ENCODE data around the gene CCDC137. TPM values are rescaled to one million over a fixed set of nuclear protein-coding genes. Genes with fewer than 3 reads are reported as not detected.

The CCDC137 gene
- total and polyA plus RNA-seq, 5 donors from 2014 or later = 10.2 to 30.4 (median 12.4) TPM

DNA sequence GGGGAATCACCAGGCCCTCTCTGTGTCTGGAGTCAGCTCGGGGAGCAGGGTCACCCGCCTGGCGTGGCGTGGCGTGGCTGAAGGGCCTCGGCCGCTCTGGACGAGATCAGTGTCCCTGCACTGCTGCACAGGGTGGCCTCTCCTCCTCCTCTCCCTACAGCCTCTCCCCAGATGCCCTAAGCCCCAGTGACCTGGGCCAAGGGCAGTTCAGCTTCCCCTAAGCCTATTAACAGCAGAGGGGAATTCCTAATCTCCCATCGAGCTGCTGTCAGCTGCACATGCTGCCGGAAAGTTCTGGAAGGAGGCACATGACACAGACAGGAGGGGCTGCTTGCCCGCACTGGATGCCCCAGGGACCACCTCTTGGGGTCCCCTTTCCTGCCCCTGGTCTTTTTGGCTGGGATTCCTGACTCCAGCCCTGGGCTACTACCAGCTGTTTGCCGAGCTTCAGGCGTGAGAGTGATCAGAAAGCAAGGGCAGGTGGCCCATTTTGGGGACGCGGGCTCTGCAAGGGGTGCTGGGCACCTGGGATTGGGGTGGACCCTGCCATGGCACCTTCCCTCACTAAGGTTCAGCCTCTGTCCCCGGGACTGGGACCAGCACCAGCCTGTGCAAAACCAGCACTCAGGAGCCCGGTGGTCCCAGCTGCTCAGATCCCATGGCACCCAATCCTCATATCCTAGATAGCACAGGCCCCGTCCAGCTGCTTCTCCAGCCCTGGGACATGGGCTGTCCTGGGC is 11.0 kb upstream of the CCDC137 start:
- H3K27me3 ChIP-seq (ENCODE audit: control insufficient read depth, insufficient read depth, low read length) = no peaks in the 10 kb centered on the region
- peaks cover 7% of the 10 kb centered on the region for H3K4me1 ChIP-seq (ENCODE audit: control insufficient read depth, insufficient read depth, low read length, poor library complexity, severe bottlenecking)
- no peak for ATAC-seq (ENCODE audit: low read depth in 2 of 2)
- Mint-ChIP-seq H3K9me3 (peaks cover 0 to 2% (median 0%) of the 10 kb centered on the region in 7 donors), H3K27me3 (peaks cover 5% of the 10 kb centered on the region), H3K4me1 (peaks cover 0 to 10% (median 0%) of the 10 kb centered on the region in 4 donors), H3K27ac (no peak overlapping the region), H3K36me3 (no peaks in the 10 kb centered on the region), H3K4me3 (no peak overlapping the region)
- no peak for DNase-seq
- no peaks in the 10 kb centered on the region for H3K36me3 ChIP-seq (ENCODE audit: control insufficient read depth, insufficient read depth, low read length)
- H3K9me3 ChIP-seq (ENCODE audit: control insufficient read depth in 2 of 2, low read length in 2 of 2) = no peaks in the 10 kb centered on the region
- H3K4me3 ChIP-seq (ENCODE audit: low read depth, low read length) = no peak overlapping the region
- H3K27ac ChIP-seq (ENCODE audit: insufficient read depth, low read length, poor library complexity, severe bottlenecking) = no peak overlapping the region

DNA sequence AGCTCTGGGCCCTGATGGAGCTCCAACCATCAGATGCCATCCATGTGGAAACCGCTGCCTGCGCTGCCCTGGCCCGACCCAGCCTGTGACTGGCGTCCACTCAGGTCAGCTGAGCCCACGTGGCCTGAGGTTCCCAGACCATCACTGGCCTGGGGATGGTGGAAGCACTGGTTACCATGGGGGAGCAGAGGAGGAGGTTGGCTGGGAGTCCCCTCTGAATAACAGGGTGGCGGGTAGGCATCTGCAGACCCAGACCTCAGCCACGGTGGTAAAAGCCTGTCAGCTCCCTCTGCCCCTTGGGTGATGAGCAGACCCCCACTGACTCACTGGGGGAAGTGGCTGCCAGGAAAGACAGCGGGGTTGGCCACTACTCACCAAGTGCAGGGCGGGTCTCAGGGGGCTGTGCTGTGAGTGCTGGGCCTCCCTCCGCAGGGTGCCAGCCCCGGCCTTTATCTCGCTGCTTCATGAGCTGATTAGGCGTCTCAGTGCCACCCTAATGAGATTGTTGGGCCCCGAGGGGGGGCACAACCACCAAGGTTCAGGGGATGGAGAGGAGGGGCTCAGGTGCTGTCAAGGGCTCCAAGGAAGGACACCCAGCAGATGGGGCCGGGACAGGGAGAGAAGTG is 10.3 kb upstream of the CCDC137 start, which contains the start of gene PDE6G:
Gene PDE6G (minus strand): TSS at position 425 of the 626 bp plus-strand sequence. CDS start 3,237 bp downstream, outside the sequence.
- DNase-seq (no peak), ATAC-seq (ENCODE audit: low read depth in 2 of 2) (no peak)
- Histone ChIP-seq H3K36me3 (ENCODE audit: control insufficient read depth, insufficient read depth, low read length) (no peaks in the 10 kb centered on the region), H3K9me3 (ENCODE audit: control insufficient read depth in 2 of 2, low read length in 2 of 2) (no peaks in the 10 kb centered on the region), H3K4me1 (ENCODE audit: control insufficient read depth, insufficient read depth, low read length, poor library complexity, severe bottlenecking) (peaks cover 7% of the 10 kb centered on the region), H3K4me3 (ENCODE audit: low read depth, low read length) (no peak within 1 kb of the TSS), H3K27me3 (ENCODE audit: control insufficient read depth, insufficient read depth, low read length) (no peaks in the 10 kb centered on the region), H3K27ac (ENCODE audit: insufficient read depth, low read length, poor library complexity, severe bottlenecking) (no peak within 1 kb of the TSS)
- H3K4me1 Mint-ChIP-seq = peaks cover 0 to 10% (median 0%) of the 10 kb centered on the region in 4 donors
- H3K36me3 Mint-ChIP-seq = no peaks in the 10 kb centered on the region
- H3K9me3 Mint-ChIP-seq = peaks cover 0 to 2% (median 0%) of the 10 kb centered on the region in 7 donors
- H3K27ac Mint-ChIP-seq = no peak within 1 kb of the TSS
- H3K27me3 Mint-ChIP-seq = peaks cover 5% of the 10 kb centered on the region
- no peak within 1 kb of the TSS for H3K4me3 Mint-ChIP-seq

DNA sequence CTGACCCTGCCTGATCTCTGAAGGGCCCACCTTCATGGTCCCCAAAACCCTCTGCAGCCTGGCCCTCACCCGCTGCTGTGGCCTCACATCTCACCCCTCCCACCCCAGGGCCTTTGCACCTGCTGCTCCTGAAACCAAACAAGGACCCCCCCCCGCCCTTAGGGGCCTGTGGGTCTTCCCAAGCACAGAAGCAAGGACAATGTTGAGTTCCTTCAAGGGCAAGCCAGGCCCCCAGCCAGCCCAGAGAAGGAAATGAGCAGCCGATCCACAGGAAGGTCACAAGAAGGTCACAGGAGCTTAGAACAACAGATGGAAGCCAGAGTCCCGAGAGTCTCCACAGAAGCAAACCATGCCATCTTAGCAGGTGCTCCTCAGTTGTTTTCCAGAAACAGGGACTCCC is 9.7 kb upstream of the CCDC137 start:
- Histone ChIP-seq H3K4me1 (ENCODE audit: control insufficient read depth, insufficient read depth, low read length, poor library complexity, severe bottlenecking) (peaks cover 7% of the 10 kb centered on the region), H3K9me3 (ENCODE audit: control insufficient read depth in 2 of 2, low read length in 2 of 2) (no peaks in the 10 kb centered on the region), H3K27me3 (ENCODE audit: control insufficient read depth, insufficient read depth, low read length) (no peaks in the 10 kb centered on the region), H3K27ac (ENCODE audit: insufficient read depth, low read length, poor library complexity, severe bottlenecking) (no peak overlapping the region), H3K36me3 (ENCODE audit: control insufficient read depth, insufficient read depth, low read length) (no peaks in the 10 kb centered on the region), H3K4me3 (ENCODE audit: low read depth, low read length) (no peak overlapping the region)
- Mint-ChIP-seq H3K4me3 (no peak overlapping the region), H3K9me3 (peaks cover 0 to 2% (median 0%) of the 10 kb centered on the region in 7 donors), H3K4me1 (peaks cover 0 to 9% (median 0%) of the 10 kb centered on the region in 4 donors), H3K27ac (no peak overlapping the region), H3K36me3 (no peaks in the 10 kb centered on the region), H3K27me3 (peaks cover 5% of the 10 kb centered on the region)
- ATAC-seq (ENCODE audit: low read depth in 2 of 2) = no peak
- DNase-seq = no peak

DNA sequence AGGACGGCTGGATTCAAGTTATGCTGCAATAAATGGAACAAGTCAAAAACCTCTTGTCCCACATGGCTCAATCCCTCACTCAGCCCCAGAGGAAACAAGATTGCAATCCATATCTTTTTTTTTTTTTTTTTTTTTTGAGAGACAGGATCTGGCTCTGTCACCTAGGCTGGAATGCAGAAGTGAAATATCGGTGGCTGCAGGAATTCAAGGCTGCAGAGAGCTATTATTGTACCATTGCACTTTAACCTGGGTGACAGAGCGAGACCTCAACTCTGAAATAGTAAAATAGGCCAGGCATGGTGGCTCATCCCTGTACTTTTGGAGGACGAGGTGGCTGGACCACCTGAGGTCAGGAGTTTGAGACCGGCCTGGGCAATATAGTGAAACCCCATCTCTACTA is 7.5 kb upstream of the CCDC137 start:
- H3K4me1 Mint-ChIP-seq = peaks cover 0 to 18% (median 4%) of the 10 kb centered on the region in 4 donors
- no peaks in the 10 kb centered on the region for H3K27me3 Mint-ChIP-seq
- H3K27ac Mint-ChIP-seq = no peak overlapping the region
- H3K27ac ChIP-seq (ENCODE audit: insufficient read depth, low read length, poor library complexity, severe bottlenecking) = no peak overlapping the region
- H3K4me3 ChIP-seq (ENCODE audit: low read depth, low read length) = no peak overlapping the region
- no peak overlapping the region for H3K4me3 Mint-ChIP-seq
- H3K9me3 Mint-ChIP-seq = no peaks in the 10 kb centered on the region
- DNase-seq (no peak), ATAC-seq (ENCODE audit: low read depth in 2 of 2) (no peak)
- H3K4me1 ChIP-seq (ENCODE audit: control insufficient read depth, insufficient read depth, low read length, poor library complexity, severe bottlenecking) = peaks cover 10% of the 10 kb centered on the region
- H3K27me3 ChIP-seq (ENCODE audit: control insufficient read depth, insufficient read depth, low read length) = no peaks in the 10 kb centered on the region
- H3K9me3 ChIP-seq (ENCODE audit: control insufficient read depth in 2 of 2, low read length in 2 of 2) = no peaks in the 10 kb centered on the region
- H3K36me3 ChIP-seq (ENCODE audit: control insufficient read depth, insufficient read depth, low read length) = no peaks in the 10 kb centered on the region
- no peaks in the 10 kb centered on the region for H3K36me3 Mint-ChIP-seq

DNA sequence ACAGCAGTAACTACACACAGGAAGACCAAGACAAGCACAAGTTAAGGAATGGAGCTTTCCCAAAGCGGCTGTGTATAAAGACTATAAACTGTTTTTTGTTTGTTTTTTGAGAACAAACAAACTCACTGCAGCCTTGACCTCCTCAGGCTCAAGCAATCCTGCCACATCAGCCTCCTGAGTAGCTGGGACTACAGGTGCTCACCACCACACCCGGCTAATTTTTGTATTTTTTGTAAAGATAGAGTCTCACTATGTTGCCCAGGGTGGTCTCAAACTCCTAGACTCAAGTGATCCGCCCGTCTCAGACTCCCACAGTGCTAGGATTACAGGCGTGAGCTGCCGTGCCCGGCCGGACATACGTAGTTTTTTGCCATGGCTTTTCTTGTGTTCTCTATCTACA is 6.1 kb upstream of the CCDC137 start:
- Mint-ChIP-seq H3K36me3 (no peaks in the 10 kb centered on the region), H3K9me3 (no peaks in the 10 kb centered on the region), H3K4me3 (peak overlapping the region in 1 of 4 donors; percentile 54), H3K4me1 (peaks cover 0 to 28% (median 4%) of the 10 kb centered on the region in 4 donors), H3K27me3 (no peaks in the 10 kb centered on the region), H3K27ac (no peak overlapping the region)
- H3K27ac ChIP-seq (ENCODE audit: insufficient read depth, low read length, poor library complexity, severe bottlenecking) = no peak overlapping the region
- ATAC-seq (ENCODE audit: low read depth in 2 of 2) (no peak), DNase-seq (no peak)
- H3K36me3 ChIP-seq (ENCODE audit: control insufficient read depth, insufficient read depth, low read length) = no peaks in the 10 kb centered on the region
- H3K27me3 ChIP-seq (ENCODE audit: control insufficient read depth, insufficient read depth, low read length) = no peaks in the 10 kb centered on the region
- peaks cover 17% of the 10 kb centered on the region for H3K4me1 ChIP-seq (ENCODE audit: control insufficient read depth, insufficient read depth, low read length, poor library complexity, severe bottlenecking)
- no peaks in the 10 kb centered on the region for H3K9me3 ChIP-seq (ENCODE audit: control insufficient read depth in 2 of 2, low read length in 2 of 2)
- H3K4me3 ChIP-seq (ENCODE audit: low read depth, low read length) = no peak overlapping the region

DNA sequence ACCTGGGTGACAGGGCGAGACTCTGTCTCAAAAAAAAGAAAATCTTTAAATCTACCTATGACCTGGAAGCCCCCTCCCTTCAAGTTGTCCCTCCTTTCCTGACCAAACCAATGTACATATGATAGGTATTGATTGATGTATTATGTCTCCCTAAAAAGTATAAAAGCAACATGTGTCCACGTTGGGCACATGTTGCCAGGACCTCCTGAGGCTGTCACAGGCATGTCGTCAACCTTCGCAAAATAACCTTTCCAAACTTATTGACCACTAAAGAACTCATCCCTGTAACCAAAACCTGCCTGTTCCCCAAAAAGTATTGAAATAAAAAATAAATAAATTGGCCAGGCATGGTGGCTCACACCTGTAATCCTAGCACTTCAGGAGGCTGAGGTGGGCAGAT is 4.5 kb upstream of the CCDC137 start:
- H3K27me3 ChIP-seq (ENCODE audit: control insufficient read depth, insufficient read depth, low read length) = no peaks in the 10 kb centered on the region
- H3K4me3 ChIP-seq (ENCODE audit: low read depth, low read length) = no peak overlapping the region
- Mint-ChIP-seq H3K27ac (peak overlapping the region in 2 of 3 donors; percentile 11 to 88), H3K36me3 (peaks cover 4% of the 10 kb centered on the region), H3K4me1 (peaks cover 0 to 39% (median 12%) of the 10 kb centered on the region in 4 donors), H3K27me3 (no peaks in the 10 kb centered on the region), H3K4me3 (no peak overlapping the region), H3K9me3 (peaks cover 0 to 2% (median 0%) of the 10 kb centered on the region in 7 donors)
- DNase-seq (no peak), ATAC-seq (ENCODE audit: low read depth in 2 of 2) (no peak)
- H3K36me3 ChIP-seq (ENCODE audit: control insufficient read depth, insufficient read depth, low read length) = no peaks in the 10 kb centered on the region
- no peaks in the 10 kb centered on the region for H3K9me3 ChIP-seq (ENCODE audit: control insufficient read depth in 2 of 2, low read length in 2 of 2)
- H3K4me1 ChIP-seq (ENCODE audit: control insufficient read depth, insufficient read depth, low read length, poor library complexity, severe bottlenecking) = peaks cover 27% of the 10 kb centered on the region
- H3K27ac ChIP-seq (ENCODE audit: insufficient read depth, low read length, poor library complexity, severe bottlenecking) = no peak overlapping the region

DNA sequence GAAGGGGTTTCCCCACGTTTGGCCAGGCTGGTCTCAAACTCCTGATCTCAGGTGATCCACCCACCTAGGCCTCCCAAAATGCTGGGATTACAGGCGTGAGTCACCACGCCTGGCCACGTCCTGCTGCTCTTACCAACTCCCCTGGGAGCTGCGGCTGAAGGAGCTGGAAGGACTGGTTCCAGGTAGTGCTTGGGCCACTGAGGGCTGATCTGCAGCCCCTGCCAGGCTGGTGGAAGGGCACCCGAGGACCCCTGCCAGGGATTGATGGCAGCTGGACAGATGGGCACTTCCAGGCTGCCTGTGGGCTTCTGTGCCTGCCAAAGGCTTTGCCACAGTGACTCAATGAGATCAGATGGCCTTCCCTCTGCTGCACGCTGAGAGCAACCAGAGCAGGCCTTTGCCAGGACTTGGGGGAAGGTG is 2.5 kb upstream of the CCDC137 start:
- peaks cover 0 to 2% (median 0%) of the 10 kb centered on the region in 7 donors for H3K9me3 Mint-ChIP-seq
- H3K27ac Mint-ChIP-seq = no peak overlapping the region
- peaks cover 8 to 50% (median 22%) of the 10 kb centered on the region in 4 donors for H3K4me1 Mint-ChIP-seq
- Histone ChIP-seq H3K27ac (ENCODE audit: insufficient read depth, low read length, poor library complexity, severe bottlenecking) (no peak overlapping the region), H3K9me3 (ENCODE audit: control insufficient read depth in 2 of 2, low read length in 2 of 2) (no peaks in the 10 kb centered on the region), H3K4me3 (ENCODE audit: low read depth, low read length) (no peak overlapping the region), H3K36me3 (ENCODE audit: control insufficient read depth, insufficient read depth, low read length) (peaks cover 2% of the 10 kb centered on the region), H3K27me3 (ENCODE audit: control insufficient read depth, insufficient read depth, low read length) (no peaks in the 10 kb centered on the region), H3K4me1 (ENCODE audit: control insufficient read depth, insufficient read depth, low read length, poor library complexity, severe bottlenecking) (peaks cover 43% of the 10 kb centered on the region)
- no peak for DNase-seq
- ATAC-seq (ENCODE audit: low read depth in 2 of 2) = no peak
- peak overlapping the region in 2 of 4 donors; percentile 11 to 44 for H3K4me3 Mint-ChIP-seq
- H3K27me3 Mint-ChIP-seq = no peaks in the 10 kb centered on the region
- H3K36me3 Mint-ChIP-seq = peaks cover 7% of the 10 kb centered on the region
